Measurements from ENCODE around the gene NAPSA.
"Not testable (repeated sequence)": the region's sequence is repeated elsewhere in the genome, so short reads cannot be mapped to it uniquely, and the experiment has no call there.

The NAPSA gene

DNA sequence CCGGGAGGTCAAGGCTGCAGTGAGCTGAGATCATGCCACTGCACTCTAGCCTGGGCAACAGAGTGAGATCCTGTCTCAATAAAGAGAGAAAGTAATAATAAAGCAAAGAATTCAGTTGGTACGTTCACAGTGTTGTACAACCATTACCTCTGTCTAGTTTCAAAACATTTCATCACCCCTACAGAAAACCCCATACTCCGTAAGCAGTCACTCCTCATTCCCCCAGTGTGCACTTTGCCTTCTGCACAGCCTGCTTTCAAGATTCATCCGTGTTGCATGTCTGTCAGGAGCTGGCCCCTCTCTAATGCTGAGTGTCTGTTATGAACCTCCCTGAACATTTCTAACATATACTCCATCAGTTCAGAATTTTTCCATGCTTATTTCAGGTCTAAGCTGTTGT lies 28.1 kb upstream of the NAPSA start:
- TF ChIP-seq, protein P1, sequence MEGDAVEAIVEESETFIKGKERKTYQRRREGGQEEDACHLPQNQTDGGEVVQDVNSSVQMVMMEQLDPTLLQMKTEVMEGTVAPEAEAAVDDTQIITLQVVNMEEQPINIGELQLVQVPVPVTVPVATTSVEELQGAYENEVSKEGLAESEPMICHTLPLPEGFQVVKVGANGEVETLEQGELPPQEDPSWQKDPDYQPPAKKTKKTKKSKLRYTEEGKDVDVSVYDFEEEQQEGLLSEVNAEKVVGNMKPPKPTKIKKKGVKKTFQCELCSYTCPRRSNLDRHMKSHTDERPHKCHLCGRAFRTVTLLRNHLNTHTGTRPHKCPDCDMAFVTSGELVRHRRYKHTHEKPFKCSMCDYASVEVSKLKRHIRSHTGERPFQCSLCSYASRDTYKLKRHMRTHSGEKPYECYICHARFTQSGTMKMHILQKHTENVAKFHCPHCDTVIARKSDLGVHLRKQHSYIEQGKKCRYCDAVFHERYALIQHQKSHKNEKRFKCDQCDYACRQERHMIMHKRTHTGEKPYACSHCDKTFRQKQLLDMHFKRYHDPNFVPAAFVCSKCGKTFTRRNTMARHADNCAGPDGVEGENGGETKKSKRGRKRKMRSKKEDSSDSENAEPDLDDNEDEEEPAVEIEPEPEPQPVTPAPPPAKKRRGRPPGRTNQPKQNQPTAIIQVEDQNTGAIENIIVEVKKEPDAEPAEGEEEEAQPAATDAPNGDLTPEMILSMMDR (IDR thresholded peaks at IDR 0.05; ENCODE audit: low read depth, low read length, missing control alignments) = no peak
- H3K4me3 ChIP-seq (ENCODE audit: low read depth, low read length) = no peak overlapping the region
- DNase-seq (ENCODE audit: low read depth) = no peak

DNA sequence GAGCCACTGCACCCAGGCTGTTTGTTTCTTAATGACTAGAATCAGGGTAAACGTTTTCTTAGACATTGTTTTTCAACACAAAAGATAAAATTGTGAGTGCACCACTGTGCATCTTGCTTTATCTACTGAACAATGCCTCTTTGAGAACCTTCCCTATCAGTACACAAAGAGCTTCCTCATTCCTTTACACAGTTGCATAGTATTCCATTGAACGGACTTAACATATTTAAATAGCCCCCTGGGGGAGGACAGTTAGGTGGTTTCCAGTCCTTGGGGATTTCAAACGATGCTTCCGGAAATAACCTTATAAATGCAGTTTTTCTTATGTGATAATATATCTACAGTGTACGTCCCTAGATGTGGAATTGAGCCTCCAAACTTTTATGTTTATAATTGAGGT lies 27.3 kb upstream of the NAPSA start:
- no peak overlapping the region for H3K4me3 ChIP-seq (ENCODE audit: low read depth, low read length)
- no peak for DNase-seq (ENCODE audit: low read depth)
- TF ChIP-seq, protein P1 (IDR thresholded peaks at IDR 0.05; ENCODE audit: low read depth, low read length, missing control alignments) = no peak

DNA sequence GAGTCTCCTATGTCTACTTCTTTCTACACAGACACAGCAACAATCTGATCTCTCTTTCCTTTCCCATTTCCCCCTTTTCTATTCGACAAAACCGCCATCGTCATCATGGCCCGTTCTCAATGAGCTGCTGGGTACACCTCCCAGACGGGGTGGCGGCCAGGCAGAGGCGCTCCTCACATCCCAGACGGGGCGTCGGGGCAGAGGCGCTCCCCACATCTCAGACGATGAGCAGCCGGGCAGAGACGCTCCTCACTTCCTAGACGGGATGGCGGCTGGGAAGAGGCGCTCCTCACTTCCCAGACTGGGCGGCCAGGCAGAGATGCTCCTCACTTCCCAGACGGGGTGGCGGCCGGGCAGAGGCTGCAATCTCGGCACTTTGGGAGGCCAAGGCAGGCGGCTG lies 25.5 kb upstream of the NAPSA start:
- not testable (repeated sequence) for H3K4me3 ChIP-seq (ENCODE audit: low read depth, low read length); DNase-seq (ENCODE audit: low read depth)

DNA sequence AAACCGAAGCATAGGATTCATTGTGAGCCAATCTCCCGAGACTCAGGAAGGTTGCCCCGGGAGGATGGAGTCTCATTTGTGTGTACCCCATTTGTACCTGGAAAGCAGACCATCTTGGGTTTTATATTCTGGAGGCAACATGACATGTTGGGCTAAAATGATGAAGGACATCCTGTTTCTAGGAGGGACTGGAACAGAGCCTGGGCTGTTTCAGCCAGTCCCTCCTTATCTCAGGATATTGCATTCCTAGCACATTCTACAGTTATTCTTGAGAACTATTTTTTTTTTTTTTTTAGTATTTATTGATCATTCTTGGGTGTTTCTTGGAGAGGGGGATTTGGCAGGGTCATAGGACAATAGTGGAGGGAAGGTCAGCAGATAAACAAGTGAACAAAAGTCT lies 24.9 kb upstream of the NAPSA start:
- H3K4me3 ChIP-seq (ENCODE audit: low read depth, low read length); DNase-seq (ENCODE audit: low read depth): not testable (repeated sequence)

DNA sequence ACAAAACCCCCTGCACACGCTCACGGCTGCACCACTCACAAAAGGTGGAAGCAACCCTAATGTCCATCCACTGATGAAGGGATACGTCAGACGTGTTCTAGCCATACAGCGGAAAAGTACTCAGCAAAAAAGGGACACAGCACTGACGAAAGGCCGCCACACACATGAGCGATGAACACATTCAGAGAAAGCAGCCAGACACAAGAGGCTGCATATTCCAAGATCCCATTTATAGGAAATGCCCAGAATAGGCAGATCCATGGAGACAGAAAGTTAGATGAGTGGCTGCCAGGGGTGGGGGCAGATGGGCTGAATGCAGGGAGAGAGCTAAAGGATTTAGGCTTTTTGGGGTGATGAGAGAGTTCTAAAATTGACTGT lies 22.4 kb upstream of the NAPSA start:
- DNase-seq (ENCODE audit: low read depth) = no peak
- TF ChIP-seq, protein P1 (IDR thresholded peaks at IDR 0.05; ENCODE audit: low read depth, low read length, missing control alignments) = no peak
- no peak overlapping the region for H3K4me3 ChIP-seq (ENCODE audit: low read depth, low read length)

DNA sequence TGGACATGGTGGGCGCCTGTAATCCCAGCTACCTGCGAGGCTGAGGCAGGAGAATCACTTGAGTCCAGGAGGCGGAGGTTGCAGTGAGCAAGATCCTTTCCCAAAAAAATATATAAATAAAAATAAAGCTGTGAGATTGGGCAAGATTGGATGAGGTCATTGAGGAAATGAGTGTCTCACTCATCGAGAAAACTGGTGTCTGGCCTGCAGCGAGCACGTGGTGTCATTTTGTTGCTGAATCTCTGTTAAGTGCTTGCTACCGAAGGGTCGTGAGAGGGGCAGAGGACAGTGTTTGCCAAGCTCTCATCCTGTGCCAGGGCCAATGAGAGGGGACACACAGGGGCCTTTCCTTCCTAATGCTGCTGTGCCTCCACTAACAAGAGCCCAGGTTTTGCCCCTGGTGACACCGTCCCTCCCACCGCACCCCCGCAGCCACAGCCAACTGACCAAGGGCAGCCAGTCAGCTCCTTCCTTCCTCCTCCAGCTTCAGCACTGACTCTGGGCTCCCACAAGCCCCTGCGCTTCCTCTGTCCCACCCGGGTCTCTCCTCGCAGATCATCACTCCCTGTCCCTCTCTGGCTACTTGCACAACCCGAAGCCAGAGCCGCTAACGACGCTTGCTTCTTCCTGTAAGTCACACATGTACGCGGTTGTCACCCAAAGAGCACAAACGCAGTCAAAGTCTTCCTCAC lies 21.9 kb upstream of the NAPSA start:
- TF ChIP-seq, protein P1 (IDR thresholded peaks at IDR 0.05; ENCODE audit: low read depth, low read length, missing control alignments) = no peak
- H3K4me3 ChIP-seq (ENCODE audit: low read depth, low read length) = no peak overlapping the region
- DNase-seq (ENCODE audit: low read depth) = no peak

DNA sequence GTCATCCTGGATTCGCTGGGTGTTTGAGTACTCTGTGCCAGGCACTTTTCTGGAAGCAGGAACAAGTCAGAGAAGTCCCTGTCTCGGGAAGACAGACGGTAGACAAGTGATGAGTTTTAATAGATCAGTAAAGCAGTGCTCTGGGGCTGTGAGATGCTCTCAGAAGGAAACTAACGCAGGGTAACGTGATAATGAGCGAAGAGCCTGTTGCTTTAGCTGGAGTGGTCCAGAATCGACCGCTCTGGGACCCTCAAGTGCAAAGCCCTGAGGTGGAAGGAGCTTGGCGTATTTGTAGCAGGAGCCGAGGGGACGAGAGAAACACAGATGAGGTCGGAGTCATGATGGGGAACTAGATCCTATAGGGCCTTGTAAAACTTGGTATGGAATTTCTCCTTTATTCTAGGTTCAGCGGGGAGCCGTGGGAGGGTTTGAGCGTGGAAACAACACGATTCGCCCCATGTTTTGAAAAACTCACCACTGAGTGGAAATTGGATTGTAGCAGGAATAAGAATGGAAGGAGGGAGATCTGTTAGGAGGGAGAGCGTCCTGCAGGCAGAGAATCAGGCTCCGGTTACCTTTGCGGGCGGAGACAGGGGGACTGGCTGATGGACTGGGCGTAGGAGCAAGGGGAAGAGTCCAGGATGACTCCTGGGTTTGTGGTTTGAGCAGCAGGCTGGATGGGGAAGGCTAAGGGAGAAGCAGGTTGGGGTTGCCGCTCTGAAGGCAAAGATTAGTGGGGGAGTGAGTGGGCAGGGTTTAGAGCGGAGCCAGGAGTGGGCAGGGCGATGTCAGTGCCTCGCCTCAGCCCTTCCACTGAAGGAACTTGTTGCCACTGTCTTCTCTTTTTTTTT lies 19.5 kb upstream of the NAPSA start:
- H3K4me3 ChIP-seq (ENCODE audit: low read depth, low read length) = peak overlapping the region; percentile 91
- TF ChIP-seq, protein P1 (IDR thresholded peaks at IDR 0.05; ENCODE audit: low read depth, low read length, missing control alignments) = no peak
- no peak for DNase-seq (ENCODE audit: low read depth)

All from GM12864 (cell line).